Globus pallidus (tissue), 1 donor: Measurements from ENCODE around the gene ATG16L2.
"Not testable (repeated sequence)": the region's sequence is repeated elsewhere in the genome, so short reads cannot be mapped to it uniquely, and the experiment has no call there.

Experiments
- DNase-seq: peaks from one replicate; pipeline ENCODE4 v3.0.0-alpha.2; 2015; ENCODE audit warnings: low spot score

ATG16L2 gene

GRCh38 chr11:72842653-72843330 lies 28.6 kb downstream of the ATG16L2 start:
- DNase-seq: no peak

GRCh38 chr11:72844356-72844755 lies 30.1 kb downstream of the ATG16L2 start:
- no peak for DNase-seq

GRCh38 chr11:72848846-72849466 lies 34.7 kb downstream of the ATG16L2 start:
- DNase-seq: no peak

GRCh38 chr11:72850832-72851231 lies 36.6 kb downstream of the ATG16L2 start:
- no peak for DNase-seq

GRCh38 chr11:72851726-72852125 lies 37.5 kb downstream of the ATG16L2 start:
- no peak for DNase-seq

- DNase-seq: no peak
These were observed 41.9 kb downstream of the ATG16L2 start for GRCh38 chr11:72856065-72856464.

GRCh38 chr11:72856551-72857345 lies 42.5 kb downstream of the ATG16L2 start:
- DNase-seq: peak; percentile 24

- not testable (repeated sequence) for DNase-seq
These were observed 44.1 kb downstream of the ATG16L2 start for GRCh38 chr11:72858267-72858666.

GRCh38 chr11:72859126-72859525 lies 44.9 kb downstream of the ATG16L2 start:
- DNase-seq: no peak

GRCh38 chr11:72860010-72860409 lies 45.8 kb downstream of the ATG16L2 start:
- no peak for DNase-seq

- no peak for DNase-seq
These were observed 46.4 kb downstream of the ATG16L2 start for GRCh38 chr11:72860592-72860991.

- no peak for DNase-seq
These were observed 48.9 kb downstream of the ATG16L2 start for GRCh38 chr11:72863091-72863490.

GRCh38 chr11:72863916-72864315 lies 49.7 kb downstream of the ATG16L2 start:
- no peak for DNase-seq

GRCh38 chr11:72864702-72865655 lies 50.8 kb downstream of the ATG16L2 start:
- DNase-seq: no peak

GRCh38 chr11:72867970-72868369 lies 53.8 kb downstream of the ATG16L2 start:
- DNase-seq: no peak

- DNase-seq: no peak
These were observed 55.6 kb downstream of the ATG16L2 start for GRCh38 chr11:72869831-72870230.

- DNase-seq: no peak
These were observed 56.9 kb downstream of the ATG16L2 start for GRCh38 chr11:72871119-72871518.

- DNase-seq: no peak
These were observed 57.8 kb downstream of the ATG16L2 start for GRCh38 chr11:72872012-72872411.

- no peak for DNase-seq
These were observed 61.5 kb downstream of the ATG16L2 start for GRCh38 chr11:72875736-72876135.

GRCh38 chr11:72876147-72876546 lies 61.9 kb downstream of the ATG16L2 start:
- DNase-seq: no peak
